ENCODE results near the gene BMP10.

BMP10 gene

DNA sequence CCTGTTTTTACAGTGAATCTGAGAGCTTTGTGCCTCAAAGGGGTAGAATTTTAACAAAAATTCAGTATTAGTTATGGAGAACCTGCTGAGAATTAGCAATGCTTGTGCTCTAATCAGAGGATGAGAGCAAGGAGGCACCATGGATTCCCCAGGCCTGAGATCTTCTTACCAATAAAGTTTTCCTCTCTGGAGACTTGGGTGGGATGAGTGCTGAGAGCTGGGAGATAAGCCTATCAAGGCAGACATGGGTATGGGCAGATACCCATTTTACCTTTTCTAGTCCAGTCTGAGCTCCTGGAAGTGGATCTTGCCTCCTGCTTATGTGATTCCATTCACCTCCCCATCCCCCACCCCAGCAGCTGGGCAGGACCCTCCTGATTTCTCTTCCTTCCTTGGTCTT is 53.9 kb downstream of the BMP10 start:
- DNase-seq (ENCODE audit: low read depth), result no peak

Data from fibroblast of the conjunctiva (primary cell).